ENCODE data around the gene CTTNBP2NL. TPM values are rescaled to one million over a fixed set of nuclear protein-coding genes. Genes with fewer than 3 reads are reported as not detected.

The CTTNBP2NL gene
- total RNA-seq, 1 donor from 2014 or later = 47.9 TPM

DNA sequence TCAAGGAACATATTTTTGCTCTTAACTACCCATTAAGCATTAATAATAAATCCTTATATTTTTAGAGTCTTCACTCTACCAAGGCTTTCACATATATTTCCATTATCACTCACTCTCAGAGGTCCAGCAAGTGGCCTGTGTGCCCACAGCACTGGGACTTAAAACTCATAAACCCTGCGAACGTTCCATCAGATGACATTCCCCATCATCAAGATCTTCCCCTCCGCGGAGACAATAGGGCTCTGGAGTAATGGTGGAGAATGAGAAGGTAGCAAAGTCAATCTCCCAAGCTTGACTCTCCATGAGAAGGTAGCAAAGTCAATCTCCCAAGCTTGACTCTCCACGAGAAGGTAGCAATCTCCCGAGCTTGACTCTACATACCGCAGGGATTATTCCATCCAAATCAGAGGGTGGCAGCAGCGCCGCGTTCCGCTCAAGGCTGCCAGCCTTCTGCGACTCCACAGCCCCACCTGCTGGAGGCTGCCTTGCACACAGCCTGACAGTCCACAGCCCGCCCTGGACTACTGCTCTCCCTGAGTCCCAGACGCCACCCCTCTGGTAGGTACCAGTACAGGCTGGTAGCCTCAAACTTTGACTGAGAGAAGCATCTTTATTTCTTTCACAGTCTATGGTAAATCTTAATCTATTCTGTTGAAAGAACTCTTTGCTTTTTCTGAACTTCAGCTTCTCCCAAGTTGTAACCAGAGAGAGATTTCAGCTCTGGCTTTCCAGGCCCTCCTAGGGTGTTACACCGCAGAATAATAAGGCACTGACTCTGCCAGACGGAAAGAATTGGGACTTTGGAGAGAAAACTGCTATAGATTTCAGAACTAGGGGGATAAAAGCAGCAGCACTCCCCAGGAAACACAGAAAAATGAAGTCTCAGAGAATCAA, 26.4 kb upstream of the CTTNBP2NL start:
- TF ChIP-seq, protein P1, sequence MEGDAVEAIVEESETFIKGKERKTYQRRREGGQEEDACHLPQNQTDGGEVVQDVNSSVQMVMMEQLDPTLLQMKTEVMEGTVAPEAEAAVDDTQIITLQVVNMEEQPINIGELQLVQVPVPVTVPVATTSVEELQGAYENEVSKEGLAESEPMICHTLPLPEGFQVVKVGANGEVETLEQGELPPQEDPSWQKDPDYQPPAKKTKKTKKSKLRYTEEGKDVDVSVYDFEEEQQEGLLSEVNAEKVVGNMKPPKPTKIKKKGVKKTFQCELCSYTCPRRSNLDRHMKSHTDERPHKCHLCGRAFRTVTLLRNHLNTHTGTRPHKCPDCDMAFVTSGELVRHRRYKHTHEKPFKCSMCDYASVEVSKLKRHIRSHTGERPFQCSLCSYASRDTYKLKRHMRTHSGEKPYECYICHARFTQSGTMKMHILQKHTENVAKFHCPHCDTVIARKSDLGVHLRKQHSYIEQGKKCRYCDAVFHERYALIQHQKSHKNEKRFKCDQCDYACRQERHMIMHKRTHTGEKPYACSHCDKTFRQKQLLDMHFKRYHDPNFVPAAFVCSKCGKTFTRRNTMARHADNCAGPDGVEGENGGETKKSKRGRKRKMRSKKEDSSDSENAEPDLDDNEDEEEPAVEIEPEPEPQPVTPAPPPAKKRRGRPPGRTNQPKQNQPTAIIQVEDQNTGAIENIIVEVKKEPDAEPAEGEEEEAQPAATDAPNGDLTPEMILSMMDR (conservative IDR thresholded peaks at IDR 0.05) = peak; percentile 97
- Mint-ChIP-seq H3K9me3 (no peaks in the 10 kb centered on the region), H3K4me1 (ENCODE audit: unreplicated experiment) (no peaks in the 10 kb centered on the region), H3K27ac (no peak overlapping the region), H3K27me3 (peaks cover 52% of the 10 kb centered on the region), H3K36me3 (no peaks in the 10 kb centered on the region), H3K4me3 (no peak overlapping the region)
- peak; percentile 90 for DNase-seq (ENCODE audit: extremely low spot score, unreplicated experiment)

DNA sequence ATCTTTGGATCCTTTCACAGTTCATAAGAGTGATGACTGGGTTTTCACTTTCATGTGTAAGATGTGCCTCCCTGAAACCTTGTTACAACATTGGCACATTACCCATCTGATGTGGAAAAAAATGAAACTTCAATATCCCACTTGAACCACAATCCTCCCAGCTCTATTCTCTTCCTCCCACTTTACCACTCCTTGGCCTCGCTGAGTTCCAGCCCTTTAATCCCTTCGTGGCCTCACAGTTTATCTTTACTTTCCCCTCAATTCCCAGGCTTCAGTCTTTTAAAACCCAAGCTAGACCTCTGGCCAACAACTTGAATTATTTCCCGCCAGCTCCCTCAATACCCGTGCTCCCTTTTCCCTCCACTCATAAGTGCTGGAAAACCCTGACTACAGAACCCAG, 25.0 kb upstream of the CTTNBP2NL start:
- no peak for DNase-seq (ENCODE audit: extremely low spot score, unreplicated experiment)
- Mint-ChIP-seq H3K27ac (no peak overlapping the region), H3K4me1 (ENCODE audit: unreplicated experiment) (no peaks in the 10 kb centered on the region), H3K4me3 (no peak overlapping the region), H3K36me3 (no peaks in the 10 kb centered on the region), H3K9me3 (no peaks in the 10 kb centered on the region), H3K27me3 (peaks cover 55% of the 10 kb centered on the region)
- TF ChIP-seq, protein P1 (conservative IDR thresholded peaks at IDR 0.05) = no peak

DNA sequence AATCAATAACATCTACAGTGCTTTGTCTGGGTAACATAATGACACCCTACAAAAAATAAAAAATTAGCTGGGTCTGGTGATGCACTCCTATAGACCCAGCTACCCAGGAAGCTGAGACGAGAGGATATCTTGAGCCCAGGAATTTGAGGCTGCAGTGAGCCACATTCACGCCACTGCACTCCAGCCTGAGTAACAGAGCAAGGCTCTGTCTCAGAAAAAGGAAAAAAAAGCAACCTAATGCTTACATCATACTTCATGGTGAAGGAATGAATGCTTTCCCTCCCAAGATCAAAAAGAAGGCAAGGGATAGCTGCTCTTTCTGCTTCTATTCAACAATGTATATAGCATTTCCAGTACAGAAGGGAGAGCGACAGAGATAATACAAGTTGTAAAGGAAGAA, 24.2 kb upstream of the CTTNBP2NL start:
- no peak overlapping the region for H3K27ac Mint-ChIP-seq
- no peak overlapping the region for H3K4me3 Mint-ChIP-seq
- peaks cover 56% of the 10 kb centered on the region for H3K27me3 Mint-ChIP-seq
- no peaks in the 10 kb centered on the region for H3K9me3 Mint-ChIP-seq
- DNase-seq (ENCODE audit: extremely low spot score, unreplicated experiment) = no peak
- TF ChIP-seq, protein P1 (conservative IDR thresholded peaks at IDR 0.05) = no peak
- H3K4me1 Mint-ChIP-seq (ENCODE audit: unreplicated experiment) = no peaks in the 10 kb centered on the region
- H3K36me3 Mint-ChIP-seq = no peaks in the 10 kb centered on the region

DNA sequence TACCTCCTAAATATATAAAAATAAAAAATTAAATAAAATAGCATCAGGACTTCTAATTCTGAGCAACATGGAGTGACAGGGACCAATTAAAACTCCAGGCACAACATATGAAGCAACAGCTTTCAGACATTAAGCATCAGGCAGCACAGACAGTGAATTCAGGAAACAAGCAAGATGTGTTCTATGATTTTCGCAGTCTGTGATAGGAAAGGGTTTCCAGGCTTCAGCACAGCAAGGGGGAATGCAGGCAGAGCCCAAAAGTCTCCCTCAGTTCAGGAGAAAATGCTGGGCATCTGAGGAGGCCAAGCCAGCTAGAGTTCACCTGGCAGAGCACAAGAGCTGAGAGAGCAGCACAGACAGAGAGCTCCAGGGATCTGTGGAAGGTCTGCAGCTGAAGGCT, 22.2 kb upstream of the CTTNBP2NL start:
- DNase-seq (ENCODE audit: extremely low spot score, unreplicated experiment) = no peak
- H3K4me3 Mint-ChIP-seq = no peak overlapping the region
- H3K36me3 Mint-ChIP-seq = no peaks in the 10 kb centered on the region
- TF ChIP-seq, protein P1 (conservative IDR thresholded peaks at IDR 0.05) = no peak
- no peaks in the 10 kb centered on the region for H3K9me3 Mint-ChIP-seq
- no peaks in the 10 kb centered on the region for H3K4me1 Mint-ChIP-seq (ENCODE audit: unreplicated experiment)
- peaks cover 40% of the 10 kb centered on the region for H3K27me3 Mint-ChIP-seq
- H3K27ac Mint-ChIP-seq = no peak overlapping the region

DNA sequence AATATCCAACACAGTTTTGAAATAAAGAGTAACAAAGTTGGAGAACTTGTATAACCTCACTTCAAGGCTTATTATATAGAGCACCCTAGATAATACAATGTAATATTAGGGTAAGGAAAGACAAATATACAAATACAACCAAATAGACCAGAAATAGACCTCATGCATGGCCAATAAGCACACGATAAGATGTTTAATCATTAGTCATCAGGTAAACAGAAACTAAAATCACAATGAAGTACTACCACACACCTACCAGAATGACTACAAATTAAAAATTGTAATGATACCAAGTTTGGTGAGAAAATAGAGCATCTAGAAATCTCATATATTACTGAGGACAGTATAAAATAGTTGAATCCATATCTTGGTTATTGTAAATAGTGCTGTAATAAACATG, 20.3 kb upstream of the CTTNBP2NL start:
- no peaks in the 10 kb centered on the region for H3K4me1 Mint-ChIP-seq (ENCODE audit: unreplicated experiment)
- H3K36me3 Mint-ChIP-seq = no peaks in the 10 kb centered on the region
- H3K9me3 Mint-ChIP-seq = no peaks in the 10 kb centered on the region
- TF ChIP-seq, protein P1 (conservative IDR thresholded peaks at IDR 0.05) = no peak
- DNase-seq (ENCODE audit: extremely low spot score, unreplicated experiment) = no peak
- no peak overlapping the region for H3K4me3 Mint-ChIP-seq
- peaks cover 31% of the 10 kb centered on the region for H3K27me3 Mint-ChIP-seq
- H3K27ac Mint-ChIP-seq = no peak overlapping the region

All from type B pancreatic cell (in vitro differentiated cells).